ENCODE results near the gene PARD3. TPM values are rescaled to one million over a fixed set of nuclear protein-coding genes. Genes with fewer than 3 reads are reported as not detected.

Gene PARD3
- total RNA-seq, 4 donors from 2014 or later = 30.9 to 54.6 (median 40.0) TPM

DNA sequence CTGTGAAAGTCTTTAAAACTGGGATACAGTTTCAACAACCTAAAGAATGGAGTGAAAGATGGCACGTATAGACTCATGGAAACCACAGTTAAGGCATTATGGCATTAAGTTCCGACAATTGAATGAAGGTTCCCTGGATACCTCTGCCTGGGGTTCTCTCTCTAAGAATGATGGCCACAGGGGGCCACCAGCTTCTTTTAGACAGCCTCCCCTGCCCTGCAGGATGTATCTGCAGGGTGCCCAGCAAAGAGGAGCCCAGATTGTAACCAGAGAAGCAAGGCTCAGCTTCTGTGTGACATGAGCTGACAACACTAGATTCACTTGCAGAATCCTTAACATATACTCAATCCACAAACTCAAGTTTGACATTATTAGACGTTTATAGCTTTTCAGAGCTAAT is 645.4 kb downstream of the PARD3 start:
- TF ChIP-seq, protein P1, sequence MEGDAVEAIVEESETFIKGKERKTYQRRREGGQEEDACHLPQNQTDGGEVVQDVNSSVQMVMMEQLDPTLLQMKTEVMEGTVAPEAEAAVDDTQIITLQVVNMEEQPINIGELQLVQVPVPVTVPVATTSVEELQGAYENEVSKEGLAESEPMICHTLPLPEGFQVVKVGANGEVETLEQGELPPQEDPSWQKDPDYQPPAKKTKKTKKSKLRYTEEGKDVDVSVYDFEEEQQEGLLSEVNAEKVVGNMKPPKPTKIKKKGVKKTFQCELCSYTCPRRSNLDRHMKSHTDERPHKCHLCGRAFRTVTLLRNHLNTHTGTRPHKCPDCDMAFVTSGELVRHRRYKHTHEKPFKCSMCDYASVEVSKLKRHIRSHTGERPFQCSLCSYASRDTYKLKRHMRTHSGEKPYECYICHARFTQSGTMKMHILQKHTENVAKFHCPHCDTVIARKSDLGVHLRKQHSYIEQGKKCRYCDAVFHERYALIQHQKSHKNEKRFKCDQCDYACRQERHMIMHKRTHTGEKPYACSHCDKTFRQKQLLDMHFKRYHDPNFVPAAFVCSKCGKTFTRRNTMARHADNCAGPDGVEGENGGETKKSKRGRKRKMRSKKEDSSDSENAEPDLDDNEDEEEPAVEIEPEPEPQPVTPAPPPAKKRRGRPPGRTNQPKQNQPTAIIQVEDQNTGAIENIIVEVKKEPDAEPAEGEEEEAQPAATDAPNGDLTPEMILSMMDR (IDR thresholded peaks at IDR 0.05) = no peak
- no peak for ATAC-seq (ENCODE audit: low FRiP score)
- DNase-seq (ENCODE audit: low spot score) = no peak

DNA sequence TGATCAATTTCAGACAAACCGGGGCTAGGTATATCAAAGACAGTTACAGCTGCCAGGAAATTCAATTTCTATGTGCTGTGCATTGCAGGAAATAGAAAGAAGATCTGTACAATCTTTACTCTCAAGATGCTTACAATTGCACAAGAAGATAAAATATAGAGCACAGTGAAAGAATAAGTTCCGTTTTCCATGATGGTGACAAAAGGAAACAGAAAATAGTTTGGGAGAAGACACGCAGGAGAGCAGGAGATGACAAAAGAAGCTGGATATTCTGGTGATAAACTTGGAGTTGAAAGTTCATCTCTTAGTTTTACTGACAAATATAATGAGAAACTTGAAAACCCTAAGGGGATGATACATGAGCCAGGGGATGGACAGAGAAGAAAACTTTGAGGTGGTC is 646.0 kb downstream of the PARD3 start:
- DNase-seq (ENCODE audit: low spot score) = no peak
- no peak for ATAC-seq (ENCODE audit: low FRiP score)
- TF ChIP-seq, protein P1 (IDR thresholded peaks at IDR 0.05) = no peak

GRCh38 chr10:34168439-34168838 is 646.7 kb downstream of the PARD3 start:
- TF ChIP-seq, protein P1 (IDR thresholded peaks at IDR 0.05) = no peak
- DNase-seq (ENCODE audit: low spot score) = no peak
- ATAC-seq (ENCODE audit: low FRiP score) = no peak

GRCh38 chr10:34166823-34167222 is 648.3 kb downstream of the PARD3 start:
- ATAC-seq (ENCODE audit: low FRiP score) (no peak), DNase-seq (ENCODE audit: low spot score) (no peak)
- TF ChIP-seq, protein P1 (IDR thresholded peaks at IDR 0.05) = no peak

- TF ChIP-seq, protein P1 (IDR thresholded peaks at IDR 0.05) = no peak
- ATAC-seq (ENCODE audit: low FRiP score) (no peak), DNase-seq (ENCODE audit: low spot score) (no peak)
Measured at GRCh38 chr10:34166354-34166753, 648.7 kb downstream of the PARD3 start.

DNA sequence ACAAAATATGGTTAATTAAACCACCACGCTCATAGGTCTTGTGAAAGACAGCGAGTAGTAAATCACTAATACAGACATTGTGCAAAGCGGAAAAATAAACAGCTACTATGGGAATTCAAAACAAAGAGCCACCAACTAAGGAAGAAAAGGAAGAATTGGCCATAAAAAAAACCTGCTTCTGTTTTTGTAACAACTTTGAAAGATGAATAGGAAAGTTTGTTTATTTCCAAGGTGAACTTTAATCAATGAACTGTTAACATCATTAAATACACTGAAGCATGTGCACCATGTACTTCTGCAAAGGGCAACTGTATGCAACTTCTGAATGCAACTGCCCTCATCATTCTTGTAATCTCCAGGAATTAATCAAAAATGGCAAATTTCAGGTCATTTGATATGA is 651.1 kb downstream of the PARD3 start:
- ATAC-seq (ENCODE audit: low FRiP score) = no peak
- no peak for DNase-seq (ENCODE audit: low spot score)

More for the DNA sequence above, 651.1 kb downstream of the PARD3 start:
- TF ChIP-seq, protein P1 (IDR thresholded peaks at IDR 0.05) = no peak
